Measurements from ENCODE around the gene CEP41.

The CEP41 gene

GRCh38 chr7:130374507-130374906, 66.3 kb downstream of the CEP41 start:
- in situ Hi-C loops (cut with MboI; ENCODE audit: low sequenced_read_pairs): no loop called here

GRCh38 chr7:130372402-130373165, 68.2 kb downstream of the CEP41 start:
- in situ Hi-C loops (cut with MboI; ENCODE audit: low sequenced_read_pairs): no loop called here

- in situ Hi-C loops (cut with MboI; ENCODE audit: low sequenced_read_pairs): no loop called here
Measured at GRCh38 chr7:130371046-130371445, 69.8 kb downstream of the CEP41 start.

- in situ Hi-C loops (cut with MboI; ENCODE audit: low sequenced_read_pairs): no loop called here
Measured at GRCh38 chr7:130369831-130370550, 70.8 kb downstream of the CEP41 start.

GRCh38 chr7:130369110-130369711, 71.6 kb downstream of the CEP41 start:
- in situ Hi-C loops (cut with MboI; ENCODE audit: low sequenced_read_pairs): no loop called here

GRCh38 chr7:130367836-130368746, 72.7 kb downstream of the CEP41 start:
- in situ Hi-C loops (cut with MboI; ENCODE audit: low sequenced_read_pairs): no loop called here

- in situ Hi-C loops (cut with MboI; ENCODE audit: low sequenced_read_pairs): no loop called here
Measured at GRCh38 chr7:130367088-130367755, 73.6 kb downstream of the CEP41 start.

- in situ Hi-C loops (cut with MboI; ENCODE audit: low sequenced_read_pairs): no loop called here
Measured at GRCh38 chr7:130366564-130366963, 74.3 kb downstream of the CEP41 start.

- in situ Hi-C loops (cut with MboI; ENCODE audit: low sequenced_read_pairs): no loop called here
Measured at GRCh38 chr7:130365511-130366441, 75.0 kb downstream of the CEP41 start.

GRCh38 chr7:130365088-130365487, 75.7 kb downstream of the CEP41 start:
- in situ Hi-C loops (cut with MboI; ENCODE audit: low sequenced_read_pairs): no loop called here

- in situ Hi-C loops (cut with MboI; ENCODE audit: low sequenced_read_pairs): no loop called here
Measured at GRCh38 chr7:130364451-130364850, 76.4 kb downstream of the CEP41 start.

GRCh38 chr7:130363026-130363847, 77.6 kb downstream of the CEP41 start:
- in situ Hi-C loops (cut with MboI; ENCODE audit: low sequenced_read_pairs): no loop called here

GRCh38 chr7:130362251-130362816, 78.5 kb downstream of the CEP41 start:
- in situ Hi-C loops (cut with MboI; ENCODE audit: low sequenced_read_pairs): no loop called here

GRCh38 chr7:130361681-130362080, 79.1 kb downstream of the CEP41 start:
- in situ Hi-C loops (cut with MboI; ENCODE audit: low sequenced_read_pairs): no loop called here

GRCh38 chr7:130360518-130360917, 80.3 kb downstream of the CEP41 start:
- in situ Hi-C loops (cut with MboI; ENCODE audit: low sequenced_read_pairs): no loop called here

- in situ Hi-C loops (cut with MboI; ENCODE audit: low sequenced_read_pairs): no loop called here
Measured at GRCh38 chr7:130359276-130359857, 81.4 kb downstream of the CEP41 start.

- in situ Hi-C loops (cut with MboI; ENCODE audit: low sequenced_read_pairs): no loop called here
Measured at GRCh38 chr7:130358471-130358870, 82.3 kb downstream of the CEP41 start.
